ENCODE data around the gene MORF4L1. TPM values are rescaled to one million over a fixed set of nuclear protein-coding genes. Genes with fewer than 3 reads are reported as not detected.

Gene MORF4L1
- total RNA-seq, 1 donor from 2014 or later, result 384 TPM

GRCh38 chr15:78915341-78916087 lies 42.8 kb downstream of the MORF4L1 start:
- no peak for DNase-seq (ENCODE audit: low read depth)
- TF ChIP-seq CTCF (conservative IDR thresholded peaks at IDR 0.05; ENCODE audit: low read depth, low read length), result no peak
- H3K4me3 ChIP-seq (ENCODE audit: low read depth, low read length), result no peak overlapping the region

- H3K4me3 ChIP-seq (ENCODE audit: low read depth, low read length), result no peak overlapping the region
- TF ChIP-seq CTCF (conservative IDR thresholded peaks at IDR 0.05; ENCODE audit: low read depth, low read length), result no peak
- no peak for DNase-seq (ENCODE audit: low read depth)
Measured at GRCh38 chr15:78916088-78916487, 43.4 kb downstream of the MORF4L1 start.

- H3K4me3 ChIP-seq (ENCODE audit: low read depth, low read length), result no peak overlapping the region
- no peak for DNase-seq (ENCODE audit: low read depth)
- no peak for TF ChIP-seq CTCF (conservative IDR thresholded peaks at IDR 0.05; ENCODE audit: low read depth, low read length)
Measured at GRCh38 chr15:78917888-78918287, 45.2 kb downstream of the MORF4L1 start.

GRCh38 chr15:78921517-78921916 lies 48.8 kb downstream of the MORF4L1 start:
- no peak for DNase-seq (ENCODE audit: low read depth)
- TF ChIP-seq CTCF (conservative IDR thresholded peaks at IDR 0.05; ENCODE audit: low read depth, low read length), result no peak
- H3K4me3 ChIP-seq (ENCODE audit: low read depth, low read length), result no peak overlapping the region

GRCh38 chr15:78921940-78922339 lies 49.2 kb downstream of the MORF4L1 start:
- no peak for TF ChIP-seq CTCF (conservative IDR thresholded peaks at IDR 0.05; ENCODE audit: low read depth, low read length)
- no peak for DNase-seq (ENCODE audit: low read depth)
- H3K4me3 ChIP-seq (ENCODE audit: low read depth, low read length), result no peak overlapping the region

- no peak for TF ChIP-seq CTCF (conservative IDR thresholded peaks at IDR 0.05; ENCODE audit: low read depth, low read length)
- no peak overlapping the region for H3K4me3 ChIP-seq (ENCODE audit: low read depth, low read length)
- no peak for DNase-seq (ENCODE audit: low read depth)
Measured at GRCh38 chr15:78922527-78922926, 49.8 kb downstream of the MORF4L1 start.

GRCh38 chr15:78923015-78923414 lies 50.3 kb downstream of the MORF4L1 start:
- no peak overlapping the region for H3K4me3 ChIP-seq (ENCODE audit: low read depth, low read length)
- TF ChIP-seq CTCF (conservative IDR thresholded peaks at IDR 0.05; ENCODE audit: low read depth, low read length), result no peak
- no peak for DNase-seq (ENCODE audit: low read depth)

Measured in epithelial cell of proximal tubule (primary cell).